K562 (cell line): ENCODE results near the gene MAML1. TPM values are rescaled to one million over a fixed set of nuclear protein-coding genes. Genes with fewer than 3 reads are reported as not detected.
A peak's percentile ranks its signal among the peaks of the same experiment; 100 is the strongest.

Experiments
- CBX3 ChIP-seq, 2 experiments: IDR thresholded peaks; 1 replicate in 1 of 2; 2 replicates in 1 of 2; pipeline ENCODE4 v1.6.1; 2012; ENCODE audit warnings: inconsistent platforms in 2 of 2, low read length in 2 of 2, borderline replicate concordance in 1 of 2, control low read depth in 1 of 2
- ETS2 ChIP-seq: IDR thresholded peaks from 2 replicates; pipeline ENCODE4 v1.6.1; 2016; ENCODE audit warnings: borderline replicate concordance, missing genetic modification characterization, mild to moderate bottlenecking, moderate library complexity, missing compliant biosample characterization; ENCODE audit not compliant: poor library complexity, severe bottlenecking
- HDAC6 ChIP-seq: IDR thresholded peaks from 2 replicates; pipeline ENCODE4 v1.6.1; 2012; ENCODE audit warnings: low read depth, mild to moderate bottlenecking, control low read depth, inconsistent platforms, low read length, moderate library complexity
- HNRNPL ChIP-seq: fragments of 200-400 bp; formaldehyde crosslinking; IDR thresholded peaks from 2 replicates; pipeline ENCODE4 v1.6.1; 2017; ENCODE audit warnings: low read depth, mild to moderate bottlenecking, low read length
- L3MBTL2 ChIP-seq: fragments of 450-650 bp; IDR thresholded peaks from 2 replicates; pipeline ENCODE4 v1.6.1; 2016; ENCODE audit warnings: mild to moderate bottlenecking, moderate library complexity
- NFXL1 ChIP-seq: fragments of 450-650 bp; formaldehyde crosslinking; IDR thresholded peaks from 2 replicates; pipeline ENCODE4 v1.4.0; 2021; ENCODE audit warnings: mild to moderate bottlenecking
- PCBP1 ChIP-seq: fragments of 200-400 bp; formaldehyde crosslinking; IDR thresholded peaks from 2 replicates; pipeline ENCODE4 v1.6.1; 2018; ENCODE audit warnings: mild to moderate bottlenecking, low read depth, low read length; ENCODE audit not compliant: poor library complexity, severe bottlenecking
- PCBP2 ChIP-seq: fragments of 200-400 bp; formaldehyde crosslinking; IDR thresholded peaks from 2 replicates; pipeline ENCODE4 v1.6.1; 2018; ENCODE audit warnings: low read length, low read depth, mild to moderate bottlenecking, moderate library complexity; ENCODE audit not compliant: poor library complexity, severe bottlenecking
- SAP30 ChIP-seq: fragments of 200-600 bp; sonication (generic); IDR thresholded peaks from 2 replicates; pipeline ENCODE4 v1.6.1; 2012; ENCODE audit warnings: borderline replicate concordance, low read depth, mild to moderate bottlenecking, moderate library complexity, low read length, control low read depth, inconsistent platforms; ENCODE audit not compliant: insufficient read depth, poor library complexity, severe bottlenecking
- TAF15 ChIP-seq: fragments of 200-400 bp; formaldehyde crosslinking; IDR thresholded peaks from 2 replicates; pipeline ENCODE4 v1.6.1; 2017; ENCODE audit warnings: mild to moderate bottlenecking, low read depth, low read length, moderate library complexity
- TAF9B ChIP-seq: fragments of 450-650 bp; IDR thresholded peaks from 2 replicates; pipeline ENCODE4 v1.6.1; 2018; ENCODE audit warnings: mild to moderate bottlenecking; ENCODE audit not compliant: partially characterized antibody
- ZNF133 ChIP-seq: fragments of 250-450 bp; sonication (Bioruptor Pico); IDR thresholded peaks from 2 replicates; pipeline ENCODE4 v1.4.0; 2020; ENCODE audit warnings: mild to moderate bottlenecking
- ZNF197 ChIP-seq: fragments of 200-800 bp; sonication (Bioruptor generic); IDR thresholded peaks from 2 replicates; pipeline ENCODE4 v1.6.1; 2016; ENCODE audit warnings: low read depth, missing genetic modification characterization, missing compliant biosample characterization
- ZNF407 ChIP-seq: fragments of 450-650 bp; IDR thresholded peaks from 2 replicates; pipeline ENCODE4 v1.6.1; 2016; ENCODE audit warnings: low read depth
- ZNF699 ChIP-seq: fragments of 250-450 bp; sonication (Bioruptor Pico); IDR thresholded peaks from 2 replicates; pipeline ENCODE4 v1.8.0; 2021; ENCODE audit warnings: mild to moderate bottlenecking, moderate library complexity; ENCODE audit not compliant: insufficient replicate concordance
- ZNF77 ChIP-seq: fragments of 250-450 bp; sonication (Bioruptor Pico); IDR thresholded peaks from 2 replicates; pipeline ENCODE4 v1.5.0; 2020
- polyA plus RNA-seq, 8 experiments: library from polyadenylated mRNA; depleted of rRNA in 4 of 8; stranded (reverse) in 5 of 8; unstranded in 3 of 8; fragments of >200 nt; fragmentation: Nextera tagmentation in 2 of 8; fragmentation: Illumina TruSeq in 1 of 8; extraction: Ambion mirVana in 2 of 8; extraction: Trizol in 1 of 8; gene quantifications; 2 replicates each; pipeline versions ENCODE4 v1.2.1 to v1.2.3, GENCODE V29; 2011 to 2014; ENCODE audit warnings: inconsistent platforms in 1 of 8, missing spikeins in 1 of 8
- total RNA-seq, 7 experiments: library from RNA; depleted of rRNA in 6 of 7; stranded (reverse); fragments of >200 nt in 6 of 7; fragmentation: Illumina TruSeq in 2 of 7; extraction: Trizol in 2 of 7; gene quantifications; 2 replicates each; pipeline versions ENCODE4 v1.2.1 to v1.2.3, GENCODE V29; 2011 to 2021; ENCODE audit warnings: low replicate concordance in 1 of 7
- TF ChIP-seq, protein P1 (sequence below): fragments of 250-450 bp; sonication (Bioruptor Pico); IDR thresholded peaks from 2 replicates; pipeline ENCODE4 v1.5.0; 2022; ENCODE audit warnings: mild to moderate bottlenecking

Gene MAML1
- total and polyA plus RNA-seq, 9 of the 15 experiments (the other 6 are each of a cell fraction or from before 2014, with no cell fraction given) = 0.32 to 18.4 (median 7.0) TPM

GRCh38 chr5:179805529-179806249, 73.1 kb downstream of the MAML1 start (continued):
- TF ChIP-seq PCBP2 (no peak), PCBP1 (no peak), ZNF407 (no peak), L3MBTL2 (peak; percentile 69), ZNF197 (CRISPR knock-in tag) (no peak), HDAC6 (no peak), HNRNPL (peak; percentile 38; the same call in 1 of the 2 replicates), SAP30 (peak; percentile 53), CBX3 (IDR thresholded peaks at IDR 0.05; ENCODE audit: borderline replicate concordance in 1 of 2, low read length in 2 of 2) (no peak), ZNF133 (CRISPR knock-in tag) (no peak), TAF15 (no peak), TAF9B (no peak), ETS2 (tag) (no peak), NFXL1 (CRISPR knock-in tag) (no peak), ZNF699 (CRISPR knock-in tag) (no peak), ZNF77 (CRISPR knock-in tag) (no peak)
- TF ChIP-seq, protein P1, sequence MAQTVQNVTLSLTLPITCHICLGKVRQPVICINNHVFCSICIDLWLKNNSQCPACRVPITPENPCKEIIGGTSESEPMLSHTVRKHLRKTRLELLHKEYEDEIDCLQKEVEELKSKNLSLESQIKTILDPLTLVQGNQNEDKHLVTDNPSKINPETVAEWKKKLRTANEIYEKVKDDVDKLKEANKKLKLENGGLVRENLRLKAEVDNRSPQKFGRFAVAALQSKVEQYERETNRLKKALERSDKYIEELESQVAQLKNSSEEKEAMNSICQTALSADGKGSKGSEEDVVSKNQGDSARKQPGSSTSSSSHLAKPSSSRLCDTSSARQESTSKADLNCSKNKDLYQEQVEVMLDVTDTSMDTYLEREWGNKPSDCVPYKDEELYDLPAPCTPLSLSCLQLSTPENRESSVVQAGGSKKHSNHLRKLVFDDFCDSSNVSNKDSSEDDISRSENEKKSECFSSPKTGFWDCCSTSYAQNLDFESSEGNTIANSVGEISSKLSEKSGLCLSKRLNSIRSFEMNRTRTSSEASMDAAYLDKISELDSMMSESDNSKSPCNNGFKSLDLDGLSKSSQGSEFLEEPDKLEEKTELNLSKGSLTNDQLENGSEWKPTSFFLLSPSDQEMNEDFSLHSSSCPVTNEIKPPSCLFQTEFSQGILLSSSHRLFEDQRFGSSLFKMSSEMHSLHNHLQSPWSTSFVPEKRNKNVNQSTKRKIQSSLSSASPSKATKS = no peak
